B cell (primary cell): ENCODE data around the gene AIG1. TPM values are rescaled to one million over a fixed set of nuclear protein-coding genes. Genes with fewer than 3 reads are reported as not detected.

Source experiments
- ATAC-seq: fragments of 200-7000 bp; cut with Tn5 transposase; one replicate; pipeline ENCODE4 v1.10.0; 2021; ENCODE audit warnings: low read depth, mild to moderate bottlenecking, moderate number of reproducible peaks, moderate library complexity
- CTCF ChIA-PET: fragments of 350-600 bp; sonication (Branson Sonifier 250); formaldehyde crosslinking; loops from one replicate; lab custom pipeline; 2021; ENCODE audit warnings: antibody characterized with exemption, inconsistent platforms; lab: Charles Lee
- POLR2A ChIA-PET: fragments of 350-600 bp; sonication (Branson Sonifier 250); formaldehyde crosslinking; loops from one replicate; lab custom pipeline; 2021; ENCODE audit warnings: antibody characterized with exemption; lab: Charles Lee
- DNase-seq: peaks from one replicate; pipeline ENCODE4 v3.0.0; 2013
- H2AFZ ChIP-seq: 2 replicates; pipeline ENCODE4 v1.6.1; 2012; ENCODE audit warnings: mild to moderate bottlenecking, low read depth, low read length; ENCODE audit not compliant: insufficient read depth, poor library complexity, severe bottlenecking
- H3K27ac ChIP-seq, 2 donors: 1 replicate in 1 of 2; 2 replicates in 1 of 2; pipeline ENCODE4 v1.5.1; 2012 to 2013; ENCODE audit warnings: low read length in 2 of 2, mild to moderate bottlenecking in 2 of 2, moderate library complexity in 1 of 2
- H3K27me3 ChIP-seq, 4 experiments: fragments of 200-600 bp in 1 of 4; sonication (generic) in 1 of 4; replicated peaks in 1 of 4; 1 replicate in 2 of 4; 2 replicates in 2 of 4; pipeline versions ENCODE4 v1.6.1 to v1.7.0; 2013 to 2016; ENCODE audit warnings: low read length in 3 of 4, mild to moderate bottlenecking in 2 of 4, mixed read lengths in 1 of 4, moderate library complexity in 1 of 4; ENCODE audit not compliant: insufficient read depth in 4 of 4, control insufficient read depth in 3 of 4; ENCODE audit errors: control extremely low read depth in 1 of 4
- H3K36me3 ChIP-seq, 2 experiments: replicated peaks in 1 of 2; 1 replicate in 1 of 2; 2 replicates in 1 of 2; pipeline versions ENCODE4 v1.6.1 to v1.7.1; 2013; ENCODE audit warnings: low read length in 1 of 2; ENCODE audit not compliant: insufficient read depth in 2 of 2, control insufficient read depth in 1 of 2; ENCODE audit errors: control extremely low read depth in 1 of 2, extremely low read depth in 1 of 2
- H3K4me1 ChIP-seq, 2 donors: fragments of 200-600 bp in 1 of 2; sonication (generic) in 1 of 2; 1 replicate in 1 of 2; 2 replicates in 1 of 2; pipeline versions ENCODE4 v1.5.1 to v1.6.1; 2013 to 2017; ENCODE audit warnings: low read length in 2 of 2; ENCODE audit not compliant: control insufficient read depth in 2 of 2, insufficient read depth in 2 of 2
- H3K4me2 ChIP-seq: replicated peaks from 2 replicates; pipeline ENCODE3; 2012; ENCODE audit warnings: mild to moderate bottlenecking, low read depth, low read length; ENCODE audit not compliant: poor library complexity, severe bottlenecking
- H3K4me3 ChIP-seq, 5 experiments: fragments of 200-600 bp in 1 of 5; sonication (generic) in 1 of 5; 1 replicate in 3 of 5; 2 replicates in 2 of 5; pipeline versions ENCODE4 v1.5.1 to v1.7.0; 2011 to 2016; ENCODE audit warnings: low read length in 4 of 5, mild to moderate bottlenecking in 4 of 5, low read depth in 2 of 5, control low read depth in 1 of 5, moderate library complexity in 1 of 5; ENCODE audit not compliant: insufficient read depth in 1 of 5; ENCODE audit errors: control extremely low read depth in 1 of 5, extremely low read depth in 1 of 5
- H3K79me2 ChIP-seq: fragments of 200-600 bp; sonication (generic); one replicate; pipeline ENCODE4 v1.6.0; 2016; ENCODE audit warnings: low read length; ENCODE audit not compliant: control insufficient read depth, insufficient read depth
- H3K9ac ChIP-seq: fragments of 200-600 bp; sonication (generic); 2 replicates; pipeline ENCODE4 v1.6.1; 2017; ENCODE audit warnings: mild to moderate bottlenecking, low read length, moderate library complexity
- H3K9me3 ChIP-seq, 3 donors: one replicate each; pipeline versions ENCODE4 v1.6.1 to v1.7.1; 2013; ENCODE audit warnings: low read length in 2 of 3; ENCODE audit not compliant: control insufficient read depth in 2 of 3, insufficient read depth in 1 of 3; ENCODE audit errors: control extremely low read depth in 1 of 3
- H4K20me1 ChIP-seq: 2 replicates; pipeline ENCODE4 v1.6.0; 2012; ENCODE audit warnings: mild to moderate bottlenecking, low read length; ENCODE audit not compliant: insufficient read depth, control insufficient read depth, poor library complexity, severe bottlenecking
- H3K27ac Mint-ChIP-seq: one replicate; pipeline ENCODE4 v1.8.0; 2021; ENCODE audit warnings: mixed read lengths
- H3K27me3 Mint-ChIP-seq: one replicate; pipeline ENCODE4 v1.8.0; 2021; ENCODE audit warnings: mixed read lengths
- H3K4me1 Mint-ChIP-seq: one replicate; pipeline ENCODE4 v1.8.0; 2021; ENCODE audit warnings: mixed read lengths
- H3K4me3 Mint-ChIP-seq: one replicate; pipeline ENCODE4 v1.8.0; 2021; ENCODE audit warnings: mixed read lengths
- H3K9me3 Mint-ChIP-seq: one replicate; pipeline ENCODE4 v1.8.0; 2022; ENCODE audit warnings: mixed read lengths; ENCODE audit not compliant: insufficient read depth
- EZH2 ChIP-seq: IDR thresholded peaks from 2 replicates; pipeline ENCODE4 v1.6.1; 2012; ENCODE audit warnings: borderline replicate concordance, low read depth, mild to moderate bottlenecking, moderate library complexity, low read length; ENCODE audit not compliant: insufficient read depth, poor library complexity, severe bottlenecking
- WGBS: methylation state at CpG from one replicate; pipeline ENCODE4 v1.1.5; 2013; ENCODE audit warnings: missing lambda C conversion rate; ENCODE audit not compliant: insufficient coverage; 5-methylcytosine and 5-hydroxymethylcytosine counted together
- intact Hi-C: fragments of 100-400 bp; cut with micrococcal nuclease; formaldehyde crosslinking; loops from one replicate; pipeline ENCODE4 v1.10.0; 2022
- polyA plus RNA-seq: library from polyadenylated mRNA; depleted of rRNA; stranded (reverse); fragments of >200 nt; gene quantifications from 2 replicates; pipeline ENCODE4 v1.2.3, GENCODE V29; 2012
- total RNA-seq, 2 donors: library from RNA; stranded (reverse); fragments of 120-200 nt in 1 of 2; gene quantifications; 1 replicate in 1 of 2; 2 replicates in 1 of 2; pipeline versions ENCODE4 v1.2.3 to v1.2.4, GENCODE V29; 2013 to 2022
- TF ChIP-seq, protein P1 (sequence below): fragments of 200-600 bp; IDR thresholded peaks from one replicate; pipeline ENCODE4 v1.8.0; 2022; ENCODE audit warnings: antibody characterized with exemption, mild to moderate bottlenecking

The AIG1 gene
- total and polyA plus RNA-seq, 2 donors (not counting 1 experiment from before 2014, with no cell fraction given): 7.0 to 9.0 TPM

DNA sequence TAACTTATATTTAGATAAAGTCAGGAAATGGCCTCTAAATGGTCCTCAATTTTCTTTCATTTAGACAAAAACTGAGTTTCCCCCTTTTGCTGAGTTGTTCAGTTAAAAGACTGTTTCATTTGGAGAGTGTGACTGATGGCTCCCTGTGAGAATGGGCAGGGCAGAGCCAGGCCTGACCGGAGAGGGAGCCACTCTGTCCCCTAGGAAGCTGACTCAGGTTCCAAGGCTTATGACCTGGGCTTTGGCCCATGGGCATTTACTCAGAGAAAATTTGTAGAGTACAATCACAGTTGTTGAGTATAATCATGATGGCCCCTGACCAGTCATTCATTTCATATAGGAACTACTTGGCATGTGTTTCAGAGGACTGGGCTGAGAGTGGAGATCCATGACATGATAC lies 37.0 kb upstream of the AIG1 start:
- Mint-ChIP-seq H3K4me1 (peaks cover 3% of the 10 kb centered on the region), H3K9me3 (peaks cover 4% of the 10 kb centered on the region), H3K27me3 (no peaks in the 10 kb centered on the region), H3K27ac (no peak overlapping the region), H3K4me3 (no peak overlapping the region)
- Histone ChIP-seq H3K4me1 (no peaks in the 10 kb centered on the region), H3K9me3 (peaks cover 0 to 5% (median 0%) of the 10 kb centered on the region in 3 donors), H3K27ac (no peak overlapping the region), H2AFZ (no peak overlapping the region), H3K4me2 (no peak overlapping the region), H3K36me3 (no peaks in the 10 kb centered on the region), H4K20me1 (no peaks in the 10 kb centered on the region), H3K27me3 (no peaks in the 10 kb centered on the region), H3K79me2 (no peaks in the 10 kb centered on the region), H3K9ac (no peak overlapping the region), H3K4me3 (no peak overlapping the region)
- ChIA-PET CTCF (interaction anchor here (0.7 to 5.9 kb wide), 3 partner anchors 11 to 1576 kb away, joined by 3 to 159 read pairs (median 3); no protein-coding TSS in a partner anchor), POLR2A (no interaction called here)
- ATAC-seq: no peak
- TF ChIP-seq, protein P1, sequence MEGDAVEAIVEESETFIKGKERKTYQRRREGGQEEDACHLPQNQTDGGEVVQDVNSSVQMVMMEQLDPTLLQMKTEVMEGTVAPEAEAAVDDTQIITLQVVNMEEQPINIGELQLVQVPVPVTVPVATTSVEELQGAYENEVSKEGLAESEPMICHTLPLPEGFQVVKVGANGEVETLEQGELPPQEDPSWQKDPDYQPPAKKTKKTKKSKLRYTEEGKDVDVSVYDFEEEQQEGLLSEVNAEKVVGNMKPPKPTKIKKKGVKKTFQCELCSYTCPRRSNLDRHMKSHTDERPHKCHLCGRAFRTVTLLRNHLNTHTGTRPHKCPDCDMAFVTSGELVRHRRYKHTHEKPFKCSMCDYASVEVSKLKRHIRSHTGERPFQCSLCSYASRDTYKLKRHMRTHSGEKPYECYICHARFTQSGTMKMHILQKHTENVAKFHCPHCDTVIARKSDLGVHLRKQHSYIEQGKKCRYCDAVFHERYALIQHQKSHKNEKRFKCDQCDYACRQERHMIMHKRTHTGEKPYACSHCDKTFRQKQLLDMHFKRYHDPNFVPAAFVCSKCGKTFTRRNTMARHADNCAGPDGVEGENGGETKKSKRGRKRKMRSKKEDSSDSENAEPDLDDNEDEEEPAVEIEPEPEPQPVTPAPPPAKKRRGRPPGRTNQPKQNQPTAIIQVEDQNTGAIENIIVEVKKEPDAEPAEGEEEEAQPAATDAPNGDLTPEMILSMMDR: no peak
- no peak for TF ChIP-seq EZH2
- intact Hi-C loops: loop anchor here (10.0 kb wide), 1 partner anchor 189 kb away; no protein-coding TSS in a partner anchor
- WGBS: 100% methylated on average over 1 of the region's 1 CpG
- DNase-seq: no peak

DNA sequence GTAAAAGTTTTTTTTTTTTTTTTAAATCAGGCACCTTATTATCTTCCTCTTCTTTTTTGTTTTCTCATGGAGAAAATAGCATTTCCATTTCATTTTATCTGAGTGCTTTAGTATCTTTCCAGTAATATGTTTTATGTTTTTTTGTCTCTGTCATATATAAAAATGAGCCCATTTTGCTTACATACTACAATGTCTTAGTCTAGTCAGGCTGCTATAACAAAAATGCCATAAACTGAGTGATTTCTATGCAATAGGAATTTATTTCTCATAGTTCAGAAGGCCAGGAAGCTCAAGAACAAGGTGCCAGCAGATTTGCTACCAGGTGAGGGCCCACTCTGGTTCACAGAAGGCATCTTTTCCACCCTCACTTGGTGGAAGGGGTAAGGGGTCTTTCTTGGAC lies 35.7 kb upstream of the AIG1 start:
- peaks cover 3% of the 10 kb centered on the region for H3K4me1 Mint-ChIP-seq
- Histone ChIP-seq H3K4me3 (no peak overlapping the region), H4K20me1 (no peaks in the 10 kb centered on the region), H3K4me1 (no peaks in the 10 kb centered on the region), H3K36me3 (no peaks in the 10 kb centered on the region), H3K9me3 (peaks cover 0 to 5% (median 0%) of the 10 kb centered on the region in 3 donors), H3K9ac (no peak overlapping the region), H3K27me3 (no peaks in the 10 kb centered on the region), H3K27ac (no peak overlapping the region), H3K4me2 (no peak overlapping the region), H3K79me2 (no peaks in the 10 kb centered on the region), H2AFZ (no peak overlapping the region)
- POLR2A ChIA-PET: no interaction called here
- DNase-seq (no peak), ATAC-seq (no peak)
- H3K4me3 Mint-ChIP-seq: no peak overlapping the region
- H3K27me3 Mint-ChIP-seq: no peaks in the 10 kb centered on the region
- no peak for TF ChIP-seq EZH2
- TF ChIP-seq, protein P1: no peak
- no peak overlapping the region for H3K27ac Mint-ChIP-seq
- intact Hi-C loops: loop anchor here (5.0 to 10.0 kb wide), 3 partner anchors 73 to 190 kb away; no protein-coding TSS in a partner anchor
- CTCF ChIA-PET: interaction anchor here (2.2 to 5.9 kb wide), 2 partner anchors 98 to 329 kb away, joined by 8 to 159 read pairs; no protein-coding TSS in a partner anchor
- peaks cover 4% of the 10 kb centered on the region for H3K9me3 Mint-ChIP-seq
